ENCODE results near the gene CXCL14. TPM values are rescaled to one million over a fixed set of nuclear protein-coding genes. Genes with fewer than 3 reads are reported as not detected.

The CXCL14 gene
- total RNA-seq, 1 experiment from 2014 or later, result not detected

GRCh38 chr5:135555530-135555929 is 23.3 kb downstream of the CXCL14 start:
- no peak overlapping the region for H3K4me2 ChIP-seq
- intact Hi-C loops (cut with micrococcal nuclease; ENCODE audit: unreplicated experiment), result no loop called here
- BruUV-seq (replicated peaks), result no TSS peak
- no peaks in the 10 kb centered on the region for H3K9me3 ChIP-seq (ENCODE audit: insufficient read depth, low read depth)
- no peak overlapping the region for H3K27ac ChIP-seq
- H2AFZ ChIP-seq, result no peak overlapping the region
- POLR2A ChIA-PET (ENCODE audit: unreplicated experiment), result no interaction called here
- no peaks in the 10 kb centered on the region for H3K79me2 ChIP-seq (ENCODE audit: low read depth)
- no peak overlapping the region for H3K4me3 ChIP-seq
- no peaks in the 10 kb centered on the region for H3F3A ChIP-seq (ENCODE audit: insufficient read depth, low read depth)
- no peaks in the 10 kb centered on the region for H3K9me2 ChIP-seq (ENCODE audit: insufficient read depth)
- CTCF ChIA-PET, result interaction anchor here (1.6 kb wide), 1 partner anchor 11 kb away, joined by 7 read pairs; no protein-coding TSS in a partner anchor
- H3K27me3 ChIP-seq (ENCODE audit: insufficient read depth, low read depth), result peaks cover 72% of the 10 kb centered on the region
- no peaks in the 10 kb centered on the region for H3K36me3 ChIP-seq (ENCODE audit: low read depth)
- H4K20me1 ChIP-seq (ENCODE audit: insufficient read depth), result no peaks in the 10 kb centered on the region
- no peak for DNase-seq
- TF ChIP-seq EZH2 (IDR thresholded peaks at IDR 0.05; ENCODE audit: low read depth), result no peak
- TF ChIP-seq, protein P1, sequence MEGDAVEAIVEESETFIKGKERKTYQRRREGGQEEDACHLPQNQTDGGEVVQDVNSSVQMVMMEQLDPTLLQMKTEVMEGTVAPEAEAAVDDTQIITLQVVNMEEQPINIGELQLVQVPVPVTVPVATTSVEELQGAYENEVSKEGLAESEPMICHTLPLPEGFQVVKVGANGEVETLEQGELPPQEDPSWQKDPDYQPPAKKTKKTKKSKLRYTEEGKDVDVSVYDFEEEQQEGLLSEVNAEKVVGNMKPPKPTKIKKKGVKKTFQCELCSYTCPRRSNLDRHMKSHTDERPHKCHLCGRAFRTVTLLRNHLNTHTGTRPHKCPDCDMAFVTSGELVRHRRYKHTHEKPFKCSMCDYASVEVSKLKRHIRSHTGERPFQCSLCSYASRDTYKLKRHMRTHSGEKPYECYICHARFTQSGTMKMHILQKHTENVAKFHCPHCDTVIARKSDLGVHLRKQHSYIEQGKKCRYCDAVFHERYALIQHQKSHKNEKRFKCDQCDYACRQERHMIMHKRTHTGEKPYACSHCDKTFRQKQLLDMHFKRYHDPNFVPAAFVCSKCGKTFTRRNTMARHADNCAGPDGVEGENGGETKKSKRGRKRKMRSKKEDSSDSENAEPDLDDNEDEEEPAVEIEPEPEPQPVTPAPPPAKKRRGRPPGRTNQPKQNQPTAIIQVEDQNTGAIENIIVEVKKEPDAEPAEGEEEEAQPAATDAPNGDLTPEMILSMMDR (conservative IDR thresholded peaks at IDR 0.05), result no peak
- no peaks in the 10 kb centered on the region for H3K4me1 ChIP-seq (replicated peaks; ENCODE audit: insufficient read depth)

DNA sequence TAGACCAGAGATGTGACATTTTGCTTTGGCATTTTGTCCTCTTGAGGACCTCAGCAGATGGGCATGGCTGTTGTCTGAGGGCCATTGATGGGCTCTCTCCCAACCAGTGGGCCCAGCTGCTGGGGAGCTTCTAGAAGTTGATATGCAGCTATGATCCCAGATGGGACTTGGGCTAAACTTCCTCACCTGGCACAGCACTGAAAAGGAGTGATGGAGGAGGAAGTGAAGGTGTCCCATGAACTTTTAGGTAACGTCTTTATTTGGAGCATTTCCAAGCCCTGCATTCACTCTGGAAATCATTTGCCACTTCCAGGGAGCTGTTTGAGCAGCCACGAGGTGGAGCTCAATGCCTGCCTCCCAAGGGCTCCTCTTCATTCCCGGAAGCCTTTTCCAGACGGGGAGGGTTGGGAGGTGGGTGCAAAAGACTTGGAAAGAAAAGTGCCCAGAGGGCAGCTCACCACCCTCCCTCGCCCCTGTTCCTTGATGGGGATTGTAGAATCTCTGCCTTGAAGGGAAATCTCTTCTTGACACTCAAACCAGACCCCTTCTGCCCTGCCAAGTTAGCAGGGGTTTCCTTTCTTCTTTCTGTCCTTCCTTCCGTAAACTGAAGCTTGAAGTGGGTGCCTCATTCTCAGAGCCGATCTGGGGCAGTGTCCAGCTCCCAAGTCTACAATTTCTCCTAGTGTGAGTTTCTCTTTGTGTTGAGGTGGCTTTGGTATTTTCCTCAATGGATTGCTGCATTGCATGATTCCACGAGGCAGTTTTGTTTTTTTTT is 24.9 kb downstream of the CXCL14 start:
- Histone ChIP-seq H2AFZ (peak overlapping the region; percentile 74; the same call in 1 of the 2 replicates), H3K27me3 (ENCODE audit: insufficient read depth, low read depth) (peaks cover 72% of the 10 kb centered on the region), H3K4me3 (peak overlapping the region; percentile 36; the same call in 1 of the 2 replicates), H3F3A (ENCODE audit: insufficient read depth, low read depth) (no peaks in the 10 kb centered on the region), H3K9me2 (ENCODE audit: insufficient read depth) (no peaks in the 10 kb centered on the region), H3K9me3 (ENCODE audit: insufficient read depth, low read depth) (no peaks in the 10 kb centered on the region), H3K36me3 (ENCODE audit: low read depth) (no peaks in the 10 kb centered on the region), H3K27ac (no peak overlapping the region), H3K4me1 (replicated peaks; ENCODE audit: insufficient read depth) (no peaks in the 10 kb centered on the region), H3K4me2 (peak overlapping the region; percentile 47; the same call in 1 of the 2 replicates), H4K20me1 (ENCODE audit: insufficient read depth) (no peaks in the 10 kb centered on the region), H3K79me2 (ENCODE audit: low read depth) (no peaks in the 10 kb centered on the region)
- intact Hi-C loops (cut with micrococcal nuclease; ENCODE audit: unreplicated experiment), result no loop called here
- ChIA-PET CTCF (interaction anchor here (0.7 to 3.4 kb wide), 4 partner anchors 12 to 277 kb away, joined by 4 to 31 read pairs (median 6); no protein-coding TSS in a partner anchor), POLR2A (ENCODE audit: unreplicated experiment) (no interaction called here)
- no TSS peak for BruUV-seq (replicated peaks)
- peak in 1 of 2 experiments; percentile 16 for DNase-seq
- TF ChIP-seq, protein P1 (conservative IDR thresholded peaks at IDR 0.05), result no peak; the same call in 1 of the 2 replicates

DNA sequence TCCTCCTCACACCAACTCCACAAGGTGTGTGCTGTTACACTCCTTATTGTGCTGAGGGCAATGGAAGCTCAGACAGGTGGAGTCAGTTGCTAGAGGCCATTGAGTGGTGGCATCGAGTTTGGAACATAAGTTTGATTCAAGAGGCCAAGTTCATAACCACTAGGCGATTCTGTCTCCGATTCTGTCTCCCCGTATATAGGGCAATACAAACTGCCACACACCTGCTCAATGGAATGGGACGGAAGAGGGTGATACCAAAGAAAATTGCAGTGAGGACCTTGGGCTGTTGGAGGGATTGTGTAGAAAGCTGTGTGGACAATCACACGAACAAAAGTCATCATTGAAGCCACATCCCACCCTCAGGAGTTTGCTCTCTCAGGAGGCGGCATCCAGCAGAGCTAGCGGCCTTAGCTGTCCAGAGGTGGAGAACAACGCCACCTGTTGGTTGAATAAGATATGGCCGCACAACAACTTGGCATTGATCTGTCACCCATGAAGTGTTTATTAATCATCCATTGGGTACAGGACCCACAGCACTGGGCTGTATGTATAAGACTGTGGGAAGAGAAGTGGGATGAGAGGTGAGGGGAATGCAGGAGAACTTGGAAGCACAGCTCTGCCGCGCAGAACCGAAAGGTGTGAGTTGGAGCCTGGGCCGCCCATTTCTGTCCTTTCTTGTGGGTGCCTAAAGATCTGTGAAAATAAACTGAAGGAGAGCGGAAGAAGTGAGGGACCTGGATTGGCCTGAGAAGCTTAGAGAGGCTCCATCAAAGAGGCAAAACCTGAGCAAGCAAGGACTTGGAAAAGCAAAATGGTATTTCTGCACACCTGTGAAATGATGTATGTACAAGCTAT is 27.0 kb downstream of the CXCL14 start:
- H3K4me1 ChIP-seq (replicated peaks; ENCODE audit: insufficient read depth), result no peaks in the 10 kb centered on the region
- H3K27ac ChIP-seq, result no peak overlapping the region
- no peaks in the 10 kb centered on the region for H4K20me1 ChIP-seq (ENCODE audit: insufficient read depth)
- peak; percentile 54 to 61 for DNase-seq
- no peaks in the 10 kb centered on the region for H3K9me2 ChIP-seq (ENCODE audit: insufficient read depth)
- POLR2A ChIA-PET (ENCODE audit: unreplicated experiment), result interaction anchor here (0.7 kb wide), 1 partner anchor 89 kb away, joined by 3 read pairs; no protein-coding TSS in a partner anchor
- H3K79me2 ChIP-seq (ENCODE audit: low read depth), result no peaks in the 10 kb centered on the region
- peaks cover 70% of the 10 kb centered on the region for H3K27me3 ChIP-seq (ENCODE audit: insufficient read depth, low read depth)
- intact Hi-C loops (cut with micrococcal nuclease; ENCODE audit: unreplicated experiment), result loop anchor here (1.0 kb wide), 1 partner anchor 86 kb away; no protein-coding TSS in a partner anchor
- H2AFZ ChIP-seq, result no peak overlapping the region
- no peaks in the 10 kb centered on the region for H3F3A ChIP-seq (ENCODE audit: insufficient read depth, low read depth)
- H3K4me3 ChIP-seq, result no peak overlapping the region
- no TSS peak for BruUV-seq (replicated peaks)
- no peak overlapping the region for H3K4me2 ChIP-seq
- CTCF ChIA-PET, result interaction anchor here (0.8 to 3.4 kb wide), 4 partner anchors 11 to 86 kb away, joined by 3 to 31 read pairs (median 10); no protein-coding TSS in a partner anchor
- H3K9me3 ChIP-seq (ENCODE audit: insufficient read depth, low read depth), result no peaks in the 10 kb centered on the region
- H3K36me3 ChIP-seq (ENCODE audit: low read depth), result no peaks in the 10 kb centered on the region
- TF ChIP-seq, protein P1 (conservative IDR thresholded peaks at IDR 0.05), result peak; percentile 83
- no peak for TF ChIP-seq EZH2 (IDR thresholded peaks at IDR 0.05; ENCODE audit: low read depth)

Measured in PC-9 (cell line).